Gastrocnemius medialis (tissue), 4 donors: ENCODE results near the gene KLHDC8B. TPM values are rescaled to one million over a fixed set of nuclear protein-coding genes. Genes with fewer than 3 reads are reported as not detected.

ENCODE experiments used
- ATAC-seq, 2 donors: fragments of 150-250 bp; one replicate each; pipeline ENCODE4 v1.9.1; 2016
- DNase-seq, 2 donors: peaks; one replicate each; pipeline ENCODE4 v3.0.0-alpha.2; 2019
- H3K27ac ChIP-seq, 4 donors: fragments of 200-600 bp; sonication (generic); 1 replicate in 1 of 4; 2 replicates in 3 of 4; pipeline ENCODE4 v1.5.1; 2016 to 2018; ENCODE audit warnings: mild to moderate bottlenecking in 2 of 4, moderate library complexity in 1 of 4
- H3K27me3 ChIP-seq, 3 donors: fragments of 200-600 bp; sonication (generic) in 2 of 3; 1 replicate in 1 of 3; 2 replicates in 2 of 3; pipeline versions ENCODE4 v1.5.1 to v1.6.0; 2016 to 2019; ENCODE audit warnings: mild to moderate bottlenecking in 1 of 3, moderate library complexity in 1 of 3
- H3K36me3 ChIP-seq, 2 donors: fragments of 200-600 bp; sonication (generic) in 1 of 2; one replicate each; pipeline ENCODE4 v1.5.1; 2017 to 2018
- H3K4me1 ChIP-seq, 2 donors: fragments of 200-600 bp; sonication (generic) in 1 of 2; one replicate each; pipeline ENCODE4 v1.5.1; 2016 to 2017; ENCODE audit warnings: mild to moderate bottlenecking in 2 of 2
- H3K4me3 ChIP-seq, 4 donors: fragments of 200-600 bp; sonication (generic) in 3 of 4; 1 replicate in 1 of 4; 2 replicates in 3 of 4; pipeline ENCODE4 v1.5.1; 2016 to 2019; ENCODE audit warnings: mild to moderate bottlenecking in 2 of 4
- H3K9me3 ChIP-seq, 3 donors: fragments of 200-600 bp; sonication (generic) in 2 of 3; 1 replicate in 1 of 3; 2 replicates in 2 of 3; pipeline ENCODE4 v1.5.1; 2016 to 2019
- POLR2A ChIP-seq, 2 donors: fragments of 450-650 bp; IDR thresholded peaks; one replicate each; pipeline ENCODE4 v1.6.1; 2017; ENCODE audit warnings: antibody characterized with exemption in 2 of 2, mild to moderate bottlenecking in 2 of 2, moderate library complexity in 2 of 2
- in situ Hi-C, 4 donors: fragments of 200-750 bp; cut with MboI; loops; one replicate each; pipeline versions ENCODE4 v1.15.0 to v1.8.0; 2017; ENCODE audit warnings: low sequenced_read_pairs in 4 of 4
- intact Hi-C: fragments of 100-400 bp; cut with DNase I; formaldehyde crosslinking; loops from one replicate; pipeline ENCODE4 v1.15.1; 2023; ENCODE audit warnings: low total_unique reads
- total RNA-seq, 4 donors: library from RNA; depleted of rRNA; stranded (reverse); fragments of >200 nt; gene quantifications; one replicate each; pipeline versions ENCODE4 v1.1.0 to v1.2.3, GENCODE V29; 2016
- TF ChIP-seq, protein P1 (sequence below), 5 experiments: fragments of 450-650 bp in 3 of 5; fragments of 200-600 bp in 2 of 5; sonication (generic) in 2 of 5; IDR thresholded peaks in 4 of 5; conservative IDR thresholded peaks in 1 of 5; 1 replicate in 4 of 5; 2 replicates in 1 of 5; pipeline ENCODE4 v1.5.1; 2016 to 2019; ENCODE audit warnings: antibody characterized with exemption in 5 of 5, mild to moderate bottlenecking in 3 of 5, moderate library complexity in 3 of 5

KLHDC8B gene
- total RNA-seq, 4 donors from 2014 or later, result 15.8 to 35.8 (median 26.0) TPM

DNA sequence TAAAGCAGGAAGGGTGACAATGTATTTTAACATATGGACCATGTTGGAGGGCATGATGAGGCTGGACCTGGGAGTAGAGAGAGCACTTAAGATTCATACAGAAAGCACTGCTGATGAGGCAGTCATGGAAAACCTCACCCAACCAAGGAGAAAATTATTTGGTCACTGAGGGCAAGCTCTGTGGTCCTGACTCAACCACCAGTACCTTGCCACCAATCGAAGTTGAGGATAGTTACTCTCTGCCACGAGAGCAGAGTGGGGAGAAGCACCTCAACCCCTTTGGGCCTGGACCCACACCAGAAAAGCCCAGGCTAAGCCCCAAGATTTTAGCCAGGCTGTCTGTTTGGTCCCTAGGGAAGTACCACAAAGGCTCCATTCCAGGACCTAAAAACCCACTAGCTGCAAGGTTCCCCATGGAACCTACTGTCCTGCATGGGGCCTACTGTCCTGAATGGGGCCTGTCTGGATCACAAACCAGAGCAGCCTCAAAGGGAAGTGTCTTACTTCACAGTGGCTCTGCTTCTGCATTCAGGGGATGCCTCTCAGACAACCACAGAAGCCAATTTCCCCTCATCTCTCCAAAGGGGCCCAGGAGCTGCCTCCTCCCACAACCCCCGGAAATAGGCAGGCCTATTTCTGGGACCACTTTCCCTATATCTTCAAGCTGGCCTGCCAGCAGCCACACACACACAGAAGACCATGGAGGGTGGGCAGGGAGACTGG, 9.4 kb upstream of the KLHDC8B start:
- no peak for TF ChIP-seq POLR2A (IDR thresholded peaks at IDR 0.05)
- TF ChIP-seq, protein P1, sequence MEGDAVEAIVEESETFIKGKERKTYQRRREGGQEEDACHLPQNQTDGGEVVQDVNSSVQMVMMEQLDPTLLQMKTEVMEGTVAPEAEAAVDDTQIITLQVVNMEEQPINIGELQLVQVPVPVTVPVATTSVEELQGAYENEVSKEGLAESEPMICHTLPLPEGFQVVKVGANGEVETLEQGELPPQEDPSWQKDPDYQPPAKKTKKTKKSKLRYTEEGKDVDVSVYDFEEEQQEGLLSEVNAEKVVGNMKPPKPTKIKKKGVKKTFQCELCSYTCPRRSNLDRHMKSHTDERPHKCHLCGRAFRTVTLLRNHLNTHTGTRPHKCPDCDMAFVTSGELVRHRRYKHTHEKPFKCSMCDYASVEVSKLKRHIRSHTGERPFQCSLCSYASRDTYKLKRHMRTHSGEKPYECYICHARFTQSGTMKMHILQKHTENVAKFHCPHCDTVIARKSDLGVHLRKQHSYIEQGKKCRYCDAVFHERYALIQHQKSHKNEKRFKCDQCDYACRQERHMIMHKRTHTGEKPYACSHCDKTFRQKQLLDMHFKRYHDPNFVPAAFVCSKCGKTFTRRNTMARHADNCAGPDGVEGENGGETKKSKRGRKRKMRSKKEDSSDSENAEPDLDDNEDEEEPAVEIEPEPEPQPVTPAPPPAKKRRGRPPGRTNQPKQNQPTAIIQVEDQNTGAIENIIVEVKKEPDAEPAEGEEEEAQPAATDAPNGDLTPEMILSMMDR (IDR thresholded peaks at IDR 0.05 in 4 of 5, conservative IDR thresholded peaks at IDR 0.05 in 1 of 5), result no peak
- intact Hi-C loops, result no loop called here
- ATAC-seq (no peak), DNase-seq (no peak)
- no peak overlapping the region for H3K27ac ChIP-seq
- in situ Hi-C loops, result loop anchor here (10.0 kb wide), 2 partner anchors 283 to 293 kb away; no protein-coding TSS in a partner anchor
- no peak overlapping the region for H3K4me3 ChIP-seq
- peaks cover 18 to 27% of the 10 kb centered on the region in 2 donors for H3K4me1 ChIP-seq
- H3K27me3 ChIP-seq, result no peaks in the 10 kb centered on the region
- no peaks in the 10 kb centered on the region for H3K9me3 ChIP-seq
- peaks cover 0 to 9% of the 10 kb centered on the region in 2 donors for H3K36me3 ChIP-seq

DNA sequence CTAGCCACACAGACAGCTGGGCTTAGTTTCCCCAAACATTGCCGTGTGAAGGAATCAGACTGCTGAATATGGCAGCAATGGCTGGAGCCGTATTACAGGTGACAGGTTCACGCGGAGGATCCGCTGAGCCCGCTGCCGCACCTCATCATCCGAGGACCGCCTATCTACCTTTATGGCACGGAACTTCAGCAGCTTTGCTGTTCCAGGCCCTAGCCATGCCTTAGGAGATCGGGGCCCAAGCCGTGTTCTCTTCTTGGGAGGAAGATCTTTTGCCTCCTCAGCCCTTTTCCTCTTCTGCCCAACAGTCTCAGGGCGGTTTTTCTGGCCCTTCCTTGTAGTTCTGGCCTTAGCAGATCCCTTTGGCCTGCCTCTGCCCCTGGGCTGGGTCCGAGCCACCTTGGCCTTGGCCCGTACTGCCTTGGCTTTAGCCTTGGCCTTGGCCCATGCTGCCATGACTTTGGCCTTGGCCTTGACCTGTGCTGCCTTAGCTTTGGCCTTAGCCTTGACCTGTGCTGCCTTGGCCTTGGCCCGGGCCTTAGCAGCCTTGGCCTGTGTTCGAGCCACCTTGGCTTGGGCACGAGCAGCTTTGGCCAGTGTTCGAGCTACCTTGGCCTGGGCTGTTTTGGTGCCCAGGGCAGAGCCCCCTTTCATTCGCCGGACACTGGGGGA, 8.5 kb upstream of the KLHDC8B start:
- no peak for ATAC-seq
- TF ChIP-seq POLR2A (IDR thresholded peaks at IDR 0.05), result no peak
- TF ChIP-seq, protein P1 (IDR thresholded peaks at IDR 0.05 in 4 of 5, conservative IDR thresholded peaks at IDR 0.05 in 1 of 5), result no peak
- no peak overlapping the region for H3K27ac ChIP-seq
- intact Hi-C loops (no loop called here), in situ Hi-C loops (loop anchor here (10.0 kb wide), 2 partner anchors 282 to 292 kb away; no protein-coding TSS in a partner anchor)
- H3K4me1 ChIP-seq, result peaks cover 18 to 28% of the 10 kb centered on the region in 2 donors
- no peak overlapping the region for H3K4me3 ChIP-seq
- H3K27me3 ChIP-seq, result no peaks in the 10 kb centered on the region
- peaks cover 0 to 9% of the 10 kb centered on the region in 2 donors for H3K36me3 ChIP-seq
- DNase-seq, result no peak
- H3K9me3 ChIP-seq, result no peaks in the 10 kb centered on the region

DNA sequence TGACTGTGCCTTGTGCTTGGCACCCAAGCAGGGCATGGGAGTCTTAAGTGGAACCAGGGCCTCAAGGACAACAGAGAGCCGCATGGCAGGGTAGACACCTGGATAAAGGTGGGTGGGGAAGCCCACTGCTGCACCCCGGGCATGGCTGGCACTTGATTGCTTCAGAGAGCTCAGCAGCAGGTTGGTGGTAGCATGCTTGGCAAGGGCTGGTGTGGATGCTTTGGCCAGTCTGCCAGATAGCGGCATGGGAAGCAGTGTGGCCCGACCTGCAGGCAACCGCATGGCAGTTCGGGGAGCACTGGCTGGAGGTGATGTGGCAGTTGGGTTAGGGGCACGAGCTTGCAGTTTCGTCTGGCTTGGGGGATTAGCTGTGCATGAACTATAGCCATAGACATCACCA, 7.8 kb upstream of the KLHDC8B start:
- Histone ChIP-seq H3K4me3 (no peak overlapping the region), H3K4me1 (peaks cover 18 to 28% of the 10 kb centered on the region in 2 donors), H3K27ac (no peak overlapping the region), H3K36me3 (peaks cover 0 to 9% of the 10 kb centered on the region in 2 donors), H3K9me3 (no peaks in the 10 kb centered on the region), H3K27me3 (no peaks in the 10 kb centered on the region)
- no peak for ATAC-seq
- DNase-seq, result no peak
- no peak for TF ChIP-seq POLR2A (IDR thresholded peaks at IDR 0.05)
- TF ChIP-seq, protein P1 (IDR thresholded peaks at IDR 0.05 in 4 of 5, conservative IDR thresholded peaks at IDR 0.05 in 1 of 5), result no peak
- in situ Hi-C loops (loop anchor here (10.0 kb wide), 2 partner anchors 281 to 291 kb away; no protein-coding TSS in a partner anchor), intact Hi-C loops (no loop called here)

DNA sequence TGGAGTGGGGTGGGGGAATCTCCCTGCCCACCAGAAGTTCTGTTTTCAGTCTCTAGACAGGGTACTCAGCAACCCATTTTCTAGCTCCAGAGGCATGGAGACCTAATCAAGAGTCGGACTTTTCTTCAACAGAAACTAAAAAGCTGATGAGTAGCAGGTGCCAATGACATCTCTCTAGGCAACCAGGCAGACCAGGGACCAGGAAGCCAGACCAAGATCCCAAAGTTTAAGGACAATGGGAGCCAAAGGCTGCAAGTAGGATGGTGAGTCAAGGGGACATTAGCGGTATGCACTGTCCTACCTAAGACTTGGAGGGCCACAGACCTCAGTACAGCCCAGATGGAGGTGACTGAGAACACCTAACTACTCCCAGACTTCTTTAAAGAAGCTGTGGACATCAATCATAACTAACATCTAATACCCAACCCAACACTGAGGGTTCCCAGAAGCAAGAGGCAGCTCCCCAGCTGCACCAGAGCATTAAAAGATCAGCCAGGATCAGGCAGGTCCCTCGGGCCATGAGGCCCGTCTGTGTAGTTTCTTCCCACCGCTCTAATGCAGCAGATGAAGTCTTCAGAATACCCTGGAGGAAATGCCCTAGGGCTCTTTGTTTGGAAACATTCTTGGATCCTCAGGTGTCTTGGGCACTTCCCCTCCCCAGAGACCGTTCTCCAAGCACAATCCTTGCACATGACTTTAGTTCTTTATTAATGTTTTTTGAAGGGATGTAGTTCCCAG, 6.2 kb upstream of the KLHDC8B start:
- Histone ChIP-seq H3K27me3 (no peaks in the 10 kb centered on the region), H3K4me3 (peak overlapping the region; percentile 64 to 88 (median 81)), H3K36me3 (peaks cover 0 to 9% of the 10 kb centered on the region in 2 donors), H3K27ac (peak overlapping the region; percentile 80 to 92 (median 86)), H3K4me1 (peaks cover 18 to 28% of the 10 kb centered on the region in 2 donors), H3K9me3 (no peaks in the 10 kb centered on the region)
- no peak for TF ChIP-seq POLR2A (IDR thresholded peaks at IDR 0.05)
- TF ChIP-seq, protein P1 (IDR thresholded peaks at IDR 0.05 in 4 of 5, conservative IDR thresholded peaks at IDR 0.05 in 1 of 5), result no peak
- DNase-seq, result no peak
- in situ Hi-C loops, result loop anchor here (10.0 kb wide), 2 partner anchors 280 to 290 kb away; no protein-coding TSS in a partner anchor
- intact Hi-C loops, result loop anchor here (5.0 kb wide), 1 partner anchor 73 kb away; the partner anchor contains the start of gene QRICH1
- no peak for ATAC-seq
